Activated CD4-positive, CD25-positive, alpha-beta regulatory T cell treated with anti-CD3 and anti-CD28 coated beads, Interleukin-2, amount 50 U/mL, for 72 hours (primary cell): Measurements from ENCODE around the gene MRPL1.

Experiments used
- DNase-seq: peaks from one replicate; pipeline ENCODE4 v3.0.0; 2021

Gene MRPL1

DNA sequence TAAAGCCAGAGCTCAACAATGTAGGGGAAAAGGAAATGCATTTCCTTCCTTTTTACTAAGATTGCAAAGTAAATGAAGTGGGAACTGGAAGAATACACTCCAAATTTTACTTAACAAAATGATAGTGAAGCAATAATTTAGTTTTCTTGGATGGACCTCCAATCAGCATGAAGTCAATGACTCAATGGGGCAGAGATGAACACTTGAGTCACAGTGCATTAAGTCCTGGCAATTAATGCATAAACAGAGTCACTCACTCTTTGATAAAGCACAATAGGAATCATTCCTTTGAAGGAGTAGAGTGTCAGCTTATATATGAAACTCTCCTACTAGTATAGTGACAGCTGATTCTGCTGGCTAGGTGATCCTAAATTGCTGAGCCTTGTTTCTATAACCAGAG, 127.8 kb downstream of the MRPL1 start:
- DNase-seq: no peak

DNA sequence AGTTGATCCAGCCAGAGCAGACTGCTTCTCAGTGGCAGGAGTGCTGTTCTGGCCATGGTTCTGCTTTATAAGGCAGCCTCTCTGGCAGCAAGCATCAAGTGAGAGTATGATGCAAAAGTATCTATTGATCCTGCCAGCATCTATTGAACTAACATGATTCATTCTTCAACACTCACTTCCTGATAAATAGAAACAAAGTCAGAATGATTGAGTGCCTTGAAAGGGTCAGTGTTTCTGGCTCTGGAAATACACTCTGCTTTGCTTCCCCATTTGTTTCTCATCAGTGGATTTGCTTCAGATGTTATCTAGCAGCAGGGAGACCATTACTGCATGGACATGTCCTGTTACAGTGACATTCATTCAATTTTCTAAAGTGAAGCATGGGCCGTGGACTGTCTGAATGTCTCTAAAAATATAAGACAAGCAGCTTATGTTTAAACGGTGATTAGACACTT, 128.3 kb downstream of the MRPL1 start:
- DNase-seq: no peak

DNA sequence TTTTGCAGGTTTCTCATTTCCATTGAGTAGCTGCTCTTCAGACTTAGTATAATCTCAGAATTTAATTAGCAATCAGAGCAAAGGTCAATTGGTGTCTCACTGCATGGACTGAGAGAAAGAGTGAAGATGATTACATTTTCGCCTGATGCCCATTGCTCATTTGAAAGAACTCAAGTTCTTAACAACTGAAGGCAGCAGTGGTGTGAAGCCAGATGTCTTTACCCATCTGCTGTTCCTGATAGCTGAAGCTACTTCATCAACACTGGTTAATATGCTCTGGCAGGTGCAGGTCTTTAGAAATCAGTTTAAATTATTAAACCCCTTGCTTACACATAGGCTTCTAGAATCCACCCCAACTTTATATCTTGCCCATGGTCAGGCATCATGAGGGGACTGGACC, 130.0 kb downstream of the MRPL1 start:
- no peak for DNase-seq

DNA sequence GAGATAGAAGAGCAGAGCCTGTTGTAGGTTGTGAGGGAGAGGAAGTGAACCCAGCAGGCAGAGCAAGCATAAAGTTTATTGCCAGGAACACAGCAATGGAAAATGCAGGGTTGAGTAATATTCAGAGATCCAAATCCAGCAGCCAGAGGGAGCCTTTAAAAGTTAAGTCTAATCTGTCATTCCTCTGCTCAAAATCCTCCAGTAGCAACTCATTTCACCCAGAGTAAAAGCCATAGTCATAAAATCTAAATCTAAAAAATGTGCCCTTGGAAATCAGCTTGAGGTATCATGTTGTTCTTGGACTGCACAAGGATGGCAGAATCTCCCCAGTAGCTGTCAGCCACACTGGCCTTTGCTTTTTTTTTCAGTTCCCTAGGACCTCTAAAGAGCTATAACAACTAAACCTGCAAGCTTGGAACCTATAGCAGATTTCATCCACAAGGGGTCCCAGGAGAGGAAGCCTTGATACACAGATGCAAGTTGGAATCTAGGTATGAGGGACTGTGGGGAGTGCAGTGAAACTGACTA, 131.6 kb downstream of the MRPL1 start:
- DNase-seq: no peak

DNA sequence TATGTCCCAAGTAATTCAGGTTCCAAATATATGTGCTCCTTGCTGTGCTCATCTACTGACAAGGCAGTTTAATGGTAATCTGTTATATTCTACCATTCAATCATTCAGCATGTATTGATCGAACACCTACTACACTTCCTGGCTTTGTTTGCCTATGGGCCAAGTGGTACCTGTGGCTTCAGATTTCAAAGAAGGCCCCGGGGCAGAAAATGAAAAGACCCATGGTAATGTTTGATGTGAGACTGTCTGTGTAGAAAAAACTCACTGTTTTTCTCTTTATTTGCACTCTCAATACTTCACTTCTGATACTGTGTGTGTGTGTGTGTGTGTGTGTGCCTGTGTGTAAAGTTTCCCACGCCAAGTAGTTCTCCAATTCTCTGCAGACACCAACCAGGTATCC, 133.4 kb downstream of the MRPL1 start:
- DNase-seq: no peak

DNA sequence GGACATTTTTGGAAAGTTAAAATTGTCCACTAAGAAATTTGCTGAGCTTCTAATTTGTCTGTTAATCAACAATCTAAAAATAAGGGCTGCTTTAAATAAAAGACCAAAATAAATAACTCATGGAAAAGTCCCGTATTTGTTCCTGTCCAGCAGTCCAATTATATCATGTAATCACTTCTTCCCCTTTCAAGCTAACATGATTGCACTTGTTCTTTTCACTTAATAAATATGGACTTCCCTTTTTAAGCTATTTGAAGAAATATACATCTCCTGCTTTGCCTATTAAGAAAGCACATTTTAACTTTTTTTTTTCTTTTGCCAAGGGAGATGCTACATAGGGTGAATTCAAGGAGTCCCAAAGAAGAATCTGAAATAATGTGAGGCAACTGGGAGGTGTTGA, 138.9 kb downstream of the MRPL1 start:
- no peak for DNase-seq

DNA sequence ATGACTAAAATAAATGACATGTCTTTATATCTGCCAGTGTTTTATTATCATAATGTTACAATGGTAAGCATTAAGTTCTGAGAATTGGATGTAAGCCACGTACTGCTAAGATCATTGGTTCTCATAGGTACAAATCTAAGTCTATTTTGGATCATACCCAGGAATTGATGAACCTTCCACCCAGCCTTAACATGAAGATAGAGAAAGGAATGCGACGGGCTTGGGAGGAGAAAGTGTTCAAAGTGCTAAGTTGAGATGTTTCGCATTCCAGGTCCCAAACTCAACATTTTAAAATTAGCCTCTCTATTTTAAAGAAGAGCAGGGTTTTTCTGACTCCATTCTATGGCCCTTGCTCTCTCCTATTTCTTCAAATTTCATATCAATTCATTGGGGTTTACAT, 139.6 kb downstream of the MRPL1 start:
- DNase-seq: no peak
